GM19023 (cell line): ENCODE results near the gene ZFR2.

ENCODE experiments used
- ATAC-seq: cut with Tn5 transposase; IDR thresholded peaks from one replicate; pipeline ENCODE4 v1.9.1; 2021; ENCODE audit warnings: mild to moderate bottlenecking, moderate library complexity; ENCODE audit not compliant: unreplicated experiment

The ZFR2 gene

DNA sequence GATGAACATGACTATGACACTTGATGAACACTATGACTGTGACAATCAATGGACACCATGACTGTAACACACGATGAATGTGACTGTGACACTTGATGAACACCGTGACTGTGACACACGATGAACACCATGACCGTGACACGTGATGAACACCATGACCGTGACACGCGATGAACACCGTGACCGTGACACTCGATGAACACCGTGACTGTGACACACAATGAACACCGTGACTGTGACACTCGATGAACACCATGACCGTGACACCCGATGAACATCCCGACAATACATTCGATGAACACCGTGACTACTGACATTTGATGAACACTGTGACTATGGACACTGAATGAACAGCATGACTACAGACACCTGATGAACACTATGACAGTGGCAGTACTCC, 30.9 kb downstream of the ZFR2 start:
- ATAC-seq, result no peak

DNA sequence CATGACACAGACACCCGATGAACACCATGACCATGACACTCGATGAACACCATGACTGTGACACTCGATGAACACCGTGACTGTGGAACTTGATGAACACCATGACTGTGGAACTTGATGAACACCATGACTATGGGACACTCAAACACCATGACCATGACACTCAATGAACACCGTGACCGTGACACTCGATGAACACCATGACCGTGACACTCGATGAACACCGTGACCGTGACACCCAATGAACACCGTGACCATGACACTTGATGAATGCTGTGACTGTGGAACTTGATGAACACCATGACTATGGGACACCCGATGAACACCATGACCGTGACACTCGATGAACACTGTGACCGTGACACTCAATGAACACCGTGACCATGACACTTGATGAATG, 31.5 kb downstream of the ZFR2 start:
- no peak for ATAC-seq

DNA sequence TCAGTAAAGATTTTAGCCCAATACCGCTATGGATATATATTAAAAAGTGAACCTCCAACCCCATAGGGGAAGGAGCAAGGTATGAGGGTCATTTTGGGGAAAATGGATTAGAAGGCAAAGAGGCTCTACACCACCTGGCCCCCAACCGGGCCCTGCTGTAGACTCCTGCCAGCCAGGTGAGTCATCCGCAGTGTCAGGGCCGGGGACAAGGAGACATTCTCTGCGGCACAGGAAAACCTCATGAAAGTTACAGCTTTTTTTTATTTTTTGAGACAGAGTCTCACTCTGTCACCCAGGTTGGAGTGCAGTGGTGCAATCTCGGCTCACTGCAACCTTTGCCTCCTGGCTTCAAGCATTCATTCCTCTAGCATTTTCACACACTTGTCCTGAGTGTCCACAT, 32.0 kb downstream of the ZFR2 start:
- ATAC-seq, result no peak

DNA sequence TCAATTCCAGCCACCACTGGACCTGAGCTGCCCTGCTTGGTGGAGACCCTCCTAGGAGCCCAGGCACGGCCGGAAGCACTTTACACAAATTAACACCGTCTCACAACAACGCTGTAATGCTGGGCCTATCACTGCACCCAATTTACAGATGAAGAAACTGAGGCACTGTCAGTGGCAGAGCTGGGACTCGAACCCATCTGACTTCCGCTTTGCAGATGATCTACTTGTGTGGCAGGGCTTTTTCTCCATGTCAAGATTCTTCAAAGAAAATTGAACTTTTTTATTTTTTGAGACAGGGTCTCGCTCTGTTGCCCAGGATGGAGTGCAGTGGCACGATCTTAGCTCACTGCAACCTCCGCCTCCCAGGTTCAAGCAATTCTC, 33.8 kb downstream of the ZFR2 start:
- ATAC-seq, result no peak

DNA sequence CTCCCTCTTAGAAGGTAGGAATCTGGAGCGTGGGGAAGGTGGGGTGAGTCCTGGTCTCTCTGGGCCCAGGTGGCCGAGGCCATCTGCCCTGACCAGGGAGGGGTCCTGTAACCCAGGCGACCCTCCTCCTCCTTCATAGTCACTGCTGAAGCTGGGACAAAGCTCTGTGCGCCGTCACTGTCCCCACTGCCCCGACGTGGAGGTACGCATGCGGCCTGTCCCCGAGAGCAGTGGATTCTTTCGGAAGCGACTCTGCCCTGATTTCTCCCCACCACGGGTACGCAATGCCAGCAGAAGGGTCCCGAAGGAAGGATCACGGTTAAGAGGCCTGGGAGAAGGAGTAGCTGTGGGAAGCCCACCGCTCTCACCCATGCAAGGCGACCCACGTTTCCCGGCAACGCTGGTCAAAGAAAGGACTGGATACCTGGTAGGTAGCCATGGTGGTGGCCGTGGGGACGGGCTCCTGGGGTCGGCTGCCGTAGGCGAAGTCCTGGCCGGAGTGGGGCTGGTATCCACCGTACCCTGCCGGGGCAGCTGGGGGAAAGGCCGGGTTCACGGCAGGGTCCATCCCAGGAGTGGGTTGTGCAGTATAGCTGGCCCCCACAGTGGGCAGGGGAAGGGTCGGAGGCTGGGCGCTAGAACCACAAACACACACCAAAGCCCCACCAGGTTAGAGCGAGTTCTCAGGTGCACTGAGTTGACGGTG, 34.3 kb downstream of the ZFR2 start:
- no peak for ATAC-seq

DNA sequence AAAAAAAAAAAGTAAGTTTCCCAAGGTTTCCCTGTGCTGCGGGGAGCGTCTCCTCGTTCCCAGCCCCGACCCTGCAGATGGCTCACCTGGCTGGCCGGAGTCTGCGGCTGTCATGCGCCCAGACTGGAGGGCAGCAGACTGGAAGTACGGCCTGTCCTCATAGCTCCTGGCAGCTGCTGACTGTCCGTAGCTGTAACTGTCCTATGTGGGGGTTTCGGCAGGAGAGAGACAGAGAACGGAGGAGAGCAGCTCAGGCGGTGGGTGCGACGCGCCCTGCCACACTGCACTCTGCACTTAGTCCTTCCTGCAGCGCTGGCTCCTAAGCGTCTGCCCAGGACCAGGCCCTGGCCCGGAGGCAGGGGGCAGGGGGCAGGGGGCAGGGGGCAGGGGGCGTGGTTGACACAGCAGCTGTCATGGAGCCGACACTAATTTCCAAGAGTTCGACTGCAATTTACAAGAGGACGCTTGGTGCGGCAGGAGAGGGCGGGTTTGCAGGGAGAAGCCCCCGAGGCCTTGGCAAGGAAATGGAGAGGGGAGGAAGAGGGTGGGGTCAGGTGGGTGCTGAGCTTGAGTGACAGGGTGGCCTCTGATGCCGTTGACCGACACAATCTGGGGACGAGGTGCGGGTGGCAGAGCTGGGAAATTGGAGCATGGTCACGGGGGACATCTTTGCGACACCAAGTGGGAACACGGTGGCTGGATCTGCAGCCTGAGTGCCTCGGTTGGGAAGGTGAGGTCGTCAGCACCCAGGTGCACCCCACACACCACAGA, 35.1 kb downstream of the ZFR2 start:
- ATAC-seq, result no peak

DNA sequence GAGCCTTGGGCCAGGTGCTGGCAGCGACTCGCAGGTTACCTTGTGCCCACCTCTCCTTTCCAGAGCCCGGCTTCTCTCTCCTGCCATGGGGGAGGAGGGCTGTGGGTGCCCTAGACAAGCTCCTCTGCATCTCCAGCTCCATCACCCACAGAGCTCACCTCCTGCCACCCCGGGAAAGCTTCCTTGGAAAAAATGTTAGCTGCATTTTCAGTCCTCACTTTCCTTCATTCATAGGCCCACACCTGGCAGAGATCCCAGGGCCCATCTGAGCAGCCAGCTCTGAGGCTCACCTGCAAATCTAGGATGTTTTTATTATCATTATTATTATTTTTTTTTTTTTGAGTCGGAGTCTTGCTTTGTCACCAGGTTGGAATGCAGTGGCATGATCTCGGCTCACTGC, 36.8 kb downstream of the ZFR2 start:
- no peak for ATAC-seq

DNA sequence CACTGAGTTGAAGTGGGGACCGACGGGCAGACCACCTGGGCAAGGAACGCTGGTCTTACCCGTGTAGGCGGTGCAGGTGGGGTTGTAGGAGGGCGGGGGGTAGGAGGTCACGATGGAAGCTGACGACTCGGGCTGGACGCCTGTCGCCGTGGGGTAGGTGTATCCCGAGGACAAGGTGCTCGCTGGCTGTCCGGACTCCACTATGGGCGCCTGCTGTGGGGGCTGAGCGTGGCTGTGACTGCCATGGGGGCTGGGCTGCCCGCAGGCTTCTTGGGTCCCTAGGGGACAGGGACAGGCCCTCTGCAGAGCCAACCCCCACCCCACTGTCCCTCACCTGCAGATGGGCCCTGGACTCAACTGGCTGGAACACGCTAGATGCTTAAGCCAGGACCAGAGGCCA, 37.2 kb downstream of the ZFR2 start:
- ATAC-seq, result no peak

DNA sequence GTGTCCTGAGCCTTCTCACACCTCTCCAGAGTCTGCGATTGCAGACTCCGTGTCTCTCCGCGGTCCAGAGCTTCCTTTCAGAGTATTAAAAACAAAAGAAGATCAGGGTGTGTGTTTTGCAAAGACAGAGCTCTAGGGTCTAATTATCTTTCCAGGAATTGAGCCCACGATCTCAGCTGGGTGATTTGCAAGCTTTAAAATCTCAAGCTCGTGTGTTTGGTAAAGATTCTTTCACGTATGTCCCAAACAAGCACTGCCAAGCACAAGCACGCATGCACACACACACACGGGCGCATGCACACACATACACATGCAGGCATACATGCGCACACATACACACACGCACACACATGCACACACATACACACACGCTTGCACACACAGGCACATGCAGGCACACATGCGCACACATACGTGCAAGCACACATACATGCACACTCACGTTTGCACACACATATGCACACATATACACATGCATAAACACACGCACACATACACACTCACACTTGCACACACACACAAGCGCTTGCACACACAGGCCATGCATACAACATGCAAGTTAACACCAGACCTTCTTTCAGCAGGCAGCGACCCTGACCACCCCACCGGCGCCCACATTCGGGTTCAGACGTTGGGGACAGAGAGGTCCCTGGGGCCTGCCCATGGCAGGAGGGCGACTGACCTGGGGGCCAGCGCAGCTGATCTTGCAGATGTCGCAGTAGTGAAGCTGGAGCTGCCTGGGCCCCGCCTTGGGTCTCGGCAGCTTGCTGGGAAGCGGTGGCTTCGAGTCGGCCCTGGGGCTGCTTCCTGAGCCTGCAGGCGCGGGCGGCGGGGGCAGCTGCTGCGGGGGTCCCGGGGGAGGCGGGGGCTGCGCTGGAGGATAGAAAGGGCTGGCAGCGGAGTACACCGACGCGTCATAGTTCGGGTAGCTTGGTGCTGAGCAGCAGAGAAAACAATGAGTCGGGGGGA, 37.9 kb downstream of the ZFR2 start:
- no peak for ATAC-seq

DNA sequence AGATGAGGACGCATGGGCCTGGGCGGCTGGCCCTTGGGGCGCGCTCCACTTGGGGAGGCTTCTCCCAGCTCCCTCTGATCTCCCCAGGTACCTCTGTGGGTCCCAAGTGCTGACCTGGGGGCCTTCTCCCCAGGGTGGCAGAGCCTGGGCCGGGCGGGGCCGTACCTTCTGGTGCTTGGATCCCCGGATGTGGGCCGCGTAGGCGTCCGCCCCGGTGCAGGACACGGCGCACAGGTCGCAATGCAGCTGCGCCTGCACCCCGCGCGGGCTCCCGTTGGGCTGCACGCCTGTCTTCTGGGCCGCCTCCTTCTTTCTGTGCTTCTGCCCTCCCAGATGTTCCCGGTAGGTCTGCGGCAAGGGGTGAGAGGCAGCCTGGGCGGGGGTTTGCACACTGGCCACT, 41.5 kb downstream of the ZFR2 start:
- ATAC-seq, result no peak

DNA sequence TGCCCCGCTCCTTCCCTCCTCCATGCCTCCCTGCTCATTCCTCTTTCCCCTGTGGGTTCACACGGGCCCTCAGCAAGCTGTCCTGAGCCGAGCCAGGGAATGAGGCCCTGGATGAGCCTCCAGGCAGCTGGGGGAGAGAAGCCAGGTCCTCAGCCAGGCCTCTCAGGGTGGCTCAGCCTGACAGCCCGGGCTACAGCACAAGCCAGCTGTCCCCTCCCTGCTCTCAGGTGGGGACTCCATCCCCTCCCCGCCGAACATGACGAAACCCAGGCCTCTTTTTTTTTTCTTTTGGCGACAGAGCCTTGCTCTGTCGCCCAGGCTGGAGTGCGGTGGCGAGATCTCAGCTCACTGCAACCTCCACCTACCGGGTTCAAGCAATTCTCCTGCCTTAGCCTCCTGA, 42.7 kb downstream of the ZFR2 start:
- no peak for ATAC-seq

DNA sequence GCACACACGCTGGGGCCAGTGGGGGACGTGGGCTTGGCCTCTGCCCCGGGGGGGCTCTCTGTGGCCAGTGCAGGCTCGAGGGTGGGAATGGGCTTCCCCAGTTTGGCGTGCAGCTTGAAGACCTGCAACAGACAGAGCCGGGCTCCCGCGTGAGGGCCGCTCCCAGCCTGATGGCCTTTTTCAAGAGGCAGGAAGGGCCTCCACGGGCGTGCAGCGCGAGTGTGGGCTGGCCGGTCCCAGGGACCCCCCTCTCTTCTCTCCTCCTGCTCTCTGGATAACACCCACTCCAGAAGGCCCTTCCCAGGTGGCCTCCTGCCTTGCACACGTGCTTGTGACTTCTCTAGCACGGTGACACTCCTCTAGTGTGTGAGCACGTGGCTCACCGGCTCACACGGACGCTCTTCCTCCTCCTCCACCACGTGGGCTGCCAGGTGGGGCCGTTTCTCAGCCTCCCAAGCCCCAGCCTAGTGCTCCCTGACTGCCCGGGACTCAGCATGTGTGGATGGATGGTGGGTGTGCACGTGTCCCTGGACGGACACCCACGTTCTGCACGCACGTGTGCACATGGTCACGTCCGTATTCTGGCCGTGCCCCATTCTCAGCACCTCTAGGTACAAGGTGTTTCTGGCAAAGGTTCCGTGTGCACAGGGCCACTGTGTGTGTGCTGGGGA, 43.4 kb downstream of the ZFR2 start:
- ATAC-seq, result no peak

DNA sequence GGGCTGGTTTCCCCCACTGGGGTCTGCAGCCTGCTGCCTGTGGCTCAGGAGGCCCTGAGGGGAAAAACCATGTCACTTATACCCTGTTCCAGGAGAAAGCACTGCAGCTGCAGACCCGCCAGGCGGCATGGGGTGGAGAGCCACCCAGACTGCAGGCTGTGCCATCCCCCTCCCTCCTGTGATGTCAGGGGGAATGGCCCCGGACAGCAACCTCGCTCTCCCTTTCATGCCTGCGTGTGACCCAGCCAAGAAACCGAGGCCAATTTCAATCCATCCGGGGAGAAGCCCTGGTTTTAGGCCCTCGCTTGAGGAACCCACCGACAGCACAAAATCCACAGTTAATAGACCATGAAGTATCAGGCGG, 45.5 kb downstream of the ZFR2 start:
- ATAC-seq, result no peak

DNA sequence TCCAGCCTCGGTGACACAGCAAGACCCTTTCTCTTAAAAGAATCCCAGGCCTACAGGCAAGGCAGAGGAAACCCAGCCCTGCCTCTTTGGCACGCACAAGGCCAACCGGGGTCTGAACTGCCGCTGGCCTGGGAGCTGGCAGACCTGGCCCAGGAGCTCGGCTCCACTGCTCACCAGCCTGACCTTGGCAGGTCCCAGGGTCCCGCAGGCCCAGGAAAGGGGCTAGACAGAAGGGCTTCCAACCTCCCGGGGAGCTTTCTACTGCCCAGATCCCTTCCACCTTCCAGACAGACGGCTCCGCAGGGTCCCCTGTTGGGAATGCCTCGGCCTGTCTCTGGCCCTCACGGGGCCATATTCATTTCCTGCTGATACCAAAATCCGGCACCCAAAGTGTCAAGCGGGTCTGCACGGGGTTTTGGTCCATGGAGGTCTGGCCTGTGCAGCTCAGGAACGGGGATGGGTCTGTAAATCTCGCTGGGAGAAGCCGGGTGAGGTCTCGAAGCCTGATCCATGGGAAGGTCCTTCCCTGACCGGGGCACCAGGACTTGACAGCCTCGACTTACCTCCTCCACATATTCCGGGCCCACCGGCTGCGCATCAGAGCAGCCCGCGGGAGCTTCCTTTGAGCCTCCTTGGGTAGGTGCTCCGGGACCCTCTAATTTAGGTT, 46.0 kb downstream of the ZFR2 start:
- no peak for ATAC-seq

DNA sequence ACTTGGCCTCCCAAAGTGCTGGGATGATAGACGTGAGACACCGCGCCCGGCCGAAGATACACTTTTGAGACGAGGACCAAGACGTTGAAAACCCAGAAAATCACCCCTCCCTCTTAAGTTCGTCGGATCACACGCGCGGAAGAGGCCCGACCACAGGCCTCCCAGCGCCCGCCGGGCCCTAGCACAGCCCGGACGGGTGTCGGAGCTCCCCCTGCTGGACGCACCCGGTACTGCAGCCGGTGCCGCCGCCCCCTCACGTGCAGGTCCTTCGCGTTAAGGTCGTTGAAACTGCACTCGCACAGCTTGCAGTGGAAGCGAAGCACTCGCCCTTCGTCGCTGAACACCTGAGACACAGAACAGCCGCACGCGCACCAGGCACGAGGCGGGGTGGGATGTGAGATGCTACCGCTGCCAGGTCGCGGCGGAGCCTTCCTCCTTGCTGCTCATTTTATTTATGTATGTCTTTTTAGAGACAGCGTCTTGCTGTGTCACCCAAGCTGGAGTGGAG, 46.9 kb downstream of the ZFR2 start:
- no peak for ATAC-seq

DNA sequence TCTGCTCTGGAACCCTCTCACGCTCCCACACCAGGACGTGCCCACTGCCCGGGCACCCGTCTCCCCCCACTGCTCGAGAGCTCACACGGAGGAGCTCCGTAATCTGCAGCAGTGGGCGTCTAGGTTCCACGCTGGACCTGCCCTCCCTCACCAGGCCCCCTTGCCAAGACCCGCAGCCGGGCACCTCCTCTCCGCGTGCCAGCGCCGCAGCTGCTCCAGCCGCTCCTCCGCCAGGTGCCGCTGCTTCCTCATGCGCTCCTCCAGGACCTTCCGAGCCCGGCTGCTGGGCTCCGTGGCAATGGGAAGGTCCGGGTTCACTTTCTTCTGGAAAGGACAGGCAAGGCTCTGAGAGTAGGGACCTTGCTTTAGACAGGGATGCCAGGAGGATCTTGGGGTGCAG, 47.7 kb downstream of the ZFR2 start:
- no peak for ATAC-seq

DNA sequence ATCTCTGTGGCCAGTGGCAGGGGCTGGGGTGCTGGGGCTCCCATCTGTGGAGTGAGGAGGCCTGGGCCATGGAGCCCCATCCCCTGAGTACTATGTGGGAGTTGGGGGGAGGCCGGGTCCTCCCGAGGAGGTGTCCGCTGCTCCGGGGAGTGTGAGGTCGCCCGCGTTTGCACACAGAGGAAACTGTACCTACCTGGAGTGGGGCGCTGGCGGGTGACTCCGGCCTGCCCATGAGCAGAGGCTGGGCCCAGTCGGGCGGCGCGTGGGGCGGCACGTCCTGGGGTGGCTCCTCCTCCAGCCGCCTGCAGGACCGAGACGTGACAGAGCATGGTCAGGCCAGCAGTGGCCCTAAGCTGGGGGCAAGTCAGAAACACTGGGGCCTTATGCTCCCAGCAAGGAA, 48.8 kb downstream of the ZFR2 start:
- ATAC-seq, result no peak

DNA sequence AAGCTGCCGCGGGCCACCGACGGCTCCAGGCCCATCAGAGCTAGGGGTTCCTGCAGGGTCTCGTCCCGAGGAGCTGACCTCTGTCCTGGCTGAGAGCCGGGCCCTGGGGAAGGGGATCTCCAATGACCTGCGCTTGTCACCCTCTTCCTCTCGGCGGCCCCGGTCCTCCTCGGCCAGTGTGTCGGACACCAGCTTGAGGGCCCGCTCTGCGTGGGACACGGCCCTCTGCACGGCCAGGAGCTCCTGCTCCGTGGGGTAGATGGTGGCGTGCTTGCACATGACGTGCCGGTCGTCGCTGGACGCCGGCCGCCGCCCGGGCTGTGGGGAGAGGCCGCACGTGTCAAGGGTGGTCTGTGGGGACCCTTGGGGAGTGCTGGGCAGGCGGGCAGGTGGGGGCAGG, 49.9 kb downstream of the ZFR2 start:
- no peak for ATAC-seq

DNA sequence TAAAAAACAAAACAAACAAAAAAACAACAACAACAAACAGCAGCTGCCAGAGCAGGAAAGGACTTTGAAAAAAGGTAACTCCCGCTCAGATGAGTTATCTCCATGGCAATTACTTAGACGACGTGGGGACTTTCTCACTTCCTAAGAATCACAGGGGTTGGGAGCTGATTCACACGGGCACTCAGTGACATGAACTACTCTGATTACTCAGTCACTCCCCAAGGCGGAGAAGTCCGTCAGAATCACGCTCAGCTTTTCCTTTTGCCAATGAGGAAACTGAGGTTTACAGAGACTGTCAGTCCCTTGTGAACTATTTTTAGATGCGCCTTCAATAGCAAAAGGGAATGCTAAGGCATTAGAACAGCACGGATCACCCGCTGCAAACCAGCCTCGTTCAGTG, 50.4 kb downstream of the ZFR2 start:
- ATAC-seq, result no peak

DNA sequence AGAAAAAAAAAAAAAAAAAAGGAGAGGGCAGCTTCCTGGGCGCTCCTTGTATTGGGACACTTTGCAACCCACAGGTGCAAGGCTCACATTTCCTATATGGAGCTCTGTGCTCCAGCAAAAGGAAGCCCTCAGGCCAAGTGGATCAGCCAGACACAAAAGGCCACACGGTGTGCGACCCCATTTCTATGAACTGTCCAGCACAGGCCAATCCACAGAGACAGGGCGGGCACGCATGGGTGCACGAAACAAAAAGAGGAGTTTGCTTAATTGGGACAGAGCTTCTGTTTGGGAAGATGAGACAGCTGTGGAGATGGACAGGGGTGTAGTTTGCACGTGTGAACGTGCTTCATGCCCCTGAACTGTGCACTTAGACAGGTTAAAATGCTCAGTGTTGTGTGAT, 51.1 kb downstream of the ZFR2 start:
- ATAC-seq, result no peak
